ENCODE data around the gene MYLK4. TPM values are rescaled to one million over a fixed set of nuclear protein-coding genes. Genes with fewer than 3 reads are reported as not detected.

The MYLK4 gene
- total RNA-seq, 1 donor from 2014 or later, result 0.97 TPM

DNA sequence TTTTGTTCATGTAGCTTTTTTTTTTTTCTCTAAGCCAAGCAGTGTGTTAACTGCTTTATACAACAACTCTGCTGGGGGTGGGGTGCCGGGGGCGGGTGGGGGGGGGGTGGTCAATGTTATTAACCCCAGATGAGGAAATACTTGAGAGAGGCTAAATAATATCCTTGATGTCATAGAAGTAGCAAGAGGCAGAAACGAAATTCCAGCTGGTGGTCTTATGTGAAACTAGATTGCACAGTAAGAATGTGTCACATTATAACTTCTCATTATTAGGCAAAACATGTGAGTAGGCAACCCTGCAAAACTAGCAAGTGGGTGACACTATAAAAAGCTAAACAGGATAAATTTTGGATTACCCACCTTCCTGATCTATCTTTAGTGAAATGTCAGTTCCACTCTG, 12.8 kb downstream of the MYLK4 start:
- no peaks in the 10 kb centered on the region for H3K4me1 Mint-ChIP-seq (ENCODE audit: unreplicated experiment)
- no peaks in the 10 kb centered on the region for H3K27me3 Mint-ChIP-seq (ENCODE audit: unreplicated experiment)
- TF ChIP-seq, protein P1, sequence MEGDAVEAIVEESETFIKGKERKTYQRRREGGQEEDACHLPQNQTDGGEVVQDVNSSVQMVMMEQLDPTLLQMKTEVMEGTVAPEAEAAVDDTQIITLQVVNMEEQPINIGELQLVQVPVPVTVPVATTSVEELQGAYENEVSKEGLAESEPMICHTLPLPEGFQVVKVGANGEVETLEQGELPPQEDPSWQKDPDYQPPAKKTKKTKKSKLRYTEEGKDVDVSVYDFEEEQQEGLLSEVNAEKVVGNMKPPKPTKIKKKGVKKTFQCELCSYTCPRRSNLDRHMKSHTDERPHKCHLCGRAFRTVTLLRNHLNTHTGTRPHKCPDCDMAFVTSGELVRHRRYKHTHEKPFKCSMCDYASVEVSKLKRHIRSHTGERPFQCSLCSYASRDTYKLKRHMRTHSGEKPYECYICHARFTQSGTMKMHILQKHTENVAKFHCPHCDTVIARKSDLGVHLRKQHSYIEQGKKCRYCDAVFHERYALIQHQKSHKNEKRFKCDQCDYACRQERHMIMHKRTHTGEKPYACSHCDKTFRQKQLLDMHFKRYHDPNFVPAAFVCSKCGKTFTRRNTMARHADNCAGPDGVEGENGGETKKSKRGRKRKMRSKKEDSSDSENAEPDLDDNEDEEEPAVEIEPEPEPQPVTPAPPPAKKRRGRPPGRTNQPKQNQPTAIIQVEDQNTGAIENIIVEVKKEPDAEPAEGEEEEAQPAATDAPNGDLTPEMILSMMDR (IDR thresholded peaks at IDR 0.05; ENCODE audit: unreplicated experiment), result no peak
- H3K9me3 Mint-ChIP-seq (ENCODE audit: unreplicated experiment), result no peaks in the 10 kb centered on the region
- H3K36me3 Mint-ChIP-seq (ENCODE audit: low read depth, unreplicated experiment), result no peaks in the 10 kb centered on the region
- H3K4me3 Mint-ChIP-seq (ENCODE audit: unreplicated experiment), result no peak overlapping the region
- no peak overlapping the region for H3K27ac Mint-ChIP-seq (ENCODE audit: unreplicated experiment)
- DNase-seq (ENCODE audit: low spot score), result no peak

DNA sequence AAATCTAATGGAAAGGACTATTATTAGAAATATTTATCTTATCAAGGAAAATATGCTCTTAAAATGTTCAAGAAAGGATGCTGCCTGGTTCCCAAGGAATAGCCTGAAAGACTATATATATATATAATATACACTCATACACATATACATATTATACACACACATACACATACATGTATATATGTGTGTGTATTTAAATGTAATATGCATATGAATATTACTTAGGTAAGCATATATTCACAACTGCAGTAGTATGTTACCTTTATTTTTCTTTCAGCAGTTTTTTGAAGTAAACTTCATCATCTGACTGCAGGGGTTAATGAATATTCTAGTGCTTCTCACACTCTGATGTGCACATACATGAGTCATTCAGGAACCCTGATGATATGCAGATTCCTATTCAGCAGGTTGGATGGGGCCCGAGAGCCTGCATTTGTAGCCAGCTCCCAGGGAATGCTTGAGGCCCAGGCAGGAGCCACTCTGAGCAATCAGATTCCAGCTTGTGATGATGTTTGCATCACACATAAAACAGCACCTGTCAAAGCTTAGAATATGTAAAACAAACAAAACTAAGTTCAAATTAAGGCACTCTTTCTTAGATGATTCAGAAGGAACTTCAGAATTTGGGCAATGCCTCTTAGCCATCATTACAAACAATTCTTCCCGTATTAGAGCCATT, 16.1 kb downstream of the MYLK4 start:
- no peak overlapping the region for H3K4me3 Mint-ChIP-seq (ENCODE audit: unreplicated experiment)
- no peaks in the 10 kb centered on the region for H3K9me3 Mint-ChIP-seq (ENCODE audit: unreplicated experiment)
- no peaks in the 10 kb centered on the region for H3K4me1 Mint-ChIP-seq (ENCODE audit: unreplicated experiment)
- no peak for DNase-seq (ENCODE audit: low spot score)
- TF ChIP-seq, protein P1 (IDR thresholded peaks at IDR 0.05; ENCODE audit: unreplicated experiment), result no peak
- H3K27ac Mint-ChIP-seq (ENCODE audit: unreplicated experiment), result no peak overlapping the region
- no peaks in the 10 kb centered on the region for H3K27me3 Mint-ChIP-seq (ENCODE audit: unreplicated experiment)
- H3K36me3 Mint-ChIP-seq (ENCODE audit: low read depth, unreplicated experiment), result no peaks in the 10 kb centered on the region

DNA sequence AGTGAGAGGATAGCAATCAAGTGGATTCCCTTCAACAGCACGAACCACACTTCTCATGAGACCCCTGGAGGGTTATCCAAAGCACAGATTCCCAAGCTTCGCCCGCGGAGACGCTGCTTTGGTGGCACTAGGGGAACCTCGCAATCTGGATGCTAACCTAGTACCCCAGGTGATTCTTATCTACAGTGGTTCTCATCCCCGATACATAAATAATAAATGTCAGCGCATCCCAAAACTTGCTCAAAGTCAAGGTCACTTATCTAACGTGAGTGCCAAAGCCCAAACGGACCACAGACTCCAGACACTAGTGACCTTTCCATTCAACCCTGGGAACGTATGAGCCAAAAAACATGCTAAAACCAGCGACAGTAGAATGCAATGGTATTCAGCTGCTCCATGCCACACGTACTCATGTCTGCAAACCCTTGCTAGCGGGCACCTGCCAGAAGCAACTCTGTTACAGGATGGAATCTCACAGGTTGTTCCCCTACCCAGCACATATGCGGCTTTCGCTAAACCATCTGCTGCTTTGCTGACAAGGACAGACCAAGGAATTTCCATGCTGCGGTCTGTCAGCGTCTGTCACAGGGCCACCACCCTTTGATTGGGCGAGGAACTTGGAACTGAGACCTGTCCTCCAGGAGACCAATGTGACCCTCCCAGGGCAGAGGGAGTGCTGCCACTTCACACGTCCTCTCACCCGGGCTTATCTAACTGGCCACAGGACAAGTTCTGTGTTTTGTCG, 16.8 kb downstream of the MYLK4 start:
- H3K4me3 Mint-ChIP-seq (ENCODE audit: unreplicated experiment), result no peak overlapping the region
- peaks cover 2% of the 10 kb centered on the region for H3K27me3 Mint-ChIP-seq (ENCODE audit: unreplicated experiment)
- H3K27ac Mint-ChIP-seq (ENCODE audit: unreplicated experiment), result no peak overlapping the region
- no peaks in the 10 kb centered on the region for H3K9me3 Mint-ChIP-seq (ENCODE audit: unreplicated experiment)
- H3K36me3 Mint-ChIP-seq (ENCODE audit: low read depth, unreplicated experiment), result no peaks in the 10 kb centered on the region
- DNase-seq (ENCODE audit: low spot score), result no peak
- H3K4me1 Mint-ChIP-seq (ENCODE audit: unreplicated experiment), result no peaks in the 10 kb centered on the region
- TF ChIP-seq, protein P1 (IDR thresholded peaks at IDR 0.05; ENCODE audit: unreplicated experiment), result no peak

DNA sequence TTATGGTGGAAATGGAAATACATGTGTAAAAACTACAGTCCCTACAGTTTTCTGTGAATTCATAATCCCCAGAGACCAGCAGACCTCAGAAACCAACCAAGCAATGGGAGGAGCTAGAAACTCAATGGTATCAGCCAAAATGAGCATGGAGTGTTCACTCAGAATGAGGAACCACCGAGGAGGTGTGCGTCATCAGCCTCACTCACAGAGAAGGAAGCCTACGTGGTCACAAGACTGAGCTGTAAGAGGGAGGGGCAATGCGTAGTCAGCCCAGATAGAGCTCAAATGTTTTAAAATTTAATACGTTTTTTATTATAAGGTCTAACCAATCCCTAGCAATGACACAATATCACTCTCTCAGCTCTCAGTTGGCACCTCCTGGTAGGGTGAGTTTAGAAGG, 17.4 kb downstream of the MYLK4 start:
- H3K4me1 Mint-ChIP-seq (ENCODE audit: unreplicated experiment), result peaks cover 3% of the 10 kb centered on the region
- H3K9me3 Mint-ChIP-seq (ENCODE audit: unreplicated experiment), result no peaks in the 10 kb centered on the region
- no peaks in the 10 kb centered on the region for H3K36me3 Mint-ChIP-seq (ENCODE audit: low read depth, unreplicated experiment)
- DNase-seq (ENCODE audit: low spot score), result no peak
- H3K27me3 Mint-ChIP-seq (ENCODE audit: unreplicated experiment), result peaks cover 2% of the 10 kb centered on the region
- H3K27ac Mint-ChIP-seq (ENCODE audit: unreplicated experiment), result no peak overlapping the region
- TF ChIP-seq, protein P1 (IDR thresholded peaks at IDR 0.05; ENCODE audit: unreplicated experiment), result no peak
- no peak overlapping the region for H3K4me3 Mint-ChIP-seq (ENCODE audit: unreplicated experiment)

DNA sequence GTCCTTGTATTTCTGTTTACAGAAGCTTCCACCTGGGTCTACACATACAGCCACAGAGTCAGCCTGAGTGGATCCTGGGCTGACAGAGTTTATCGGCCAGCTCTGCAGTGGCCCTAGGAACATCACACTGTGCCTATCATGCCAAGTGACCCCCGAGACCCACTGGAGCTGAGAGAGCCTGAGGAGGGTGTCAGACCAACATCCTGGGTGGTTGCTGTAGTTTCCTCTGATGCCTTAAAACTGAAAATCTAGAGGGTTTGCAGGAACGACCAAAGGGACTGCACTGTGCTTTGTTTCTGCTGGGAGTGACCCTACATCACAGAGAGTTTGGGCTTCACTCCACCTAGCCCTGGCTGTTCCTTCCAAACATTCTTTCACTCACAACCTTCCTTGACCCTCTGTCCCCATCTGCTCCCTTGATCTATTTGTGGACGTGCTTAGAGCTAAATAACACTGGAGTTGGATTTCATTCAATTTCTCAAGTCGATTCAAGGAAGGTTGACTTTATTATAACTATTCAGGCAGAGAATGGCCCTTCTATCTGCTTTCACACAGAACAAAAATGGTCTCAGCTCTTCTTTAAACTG, 18.1 kb downstream of the MYLK4 start:
- DNase-seq (ENCODE audit: low spot score), result no peak
- H3K9me3 Mint-ChIP-seq (ENCODE audit: unreplicated experiment), result no peaks in the 10 kb centered on the region
- no peak overlapping the region for H3K27ac Mint-ChIP-seq (ENCODE audit: unreplicated experiment)
- H3K27me3 Mint-ChIP-seq (ENCODE audit: unreplicated experiment), result peaks cover 2% of the 10 kb centered on the region
- TF ChIP-seq, protein P1 (IDR thresholded peaks at IDR 0.05; ENCODE audit: unreplicated experiment), result no peak
- H3K4me3 Mint-ChIP-seq (ENCODE audit: unreplicated experiment), result no peak overlapping the region
- H3K4me1 Mint-ChIP-seq (ENCODE audit: unreplicated experiment), result peaks cover 3% of the 10 kb centered on the region
- no peaks in the 10 kb centered on the region for H3K36me3 Mint-ChIP-seq (ENCODE audit: low read depth, unreplicated experiment)
